Motor neuron (in vitro differentiated cells): ENCODE results near the gene THOC1. TPM values are rescaled to one million over a fixed set of nuclear protein-coding genes. Genes with fewer than 3 reads are reported as not detected.
"Not testable (repeated sequence)": the region's sequence is repeated elsewhere in the genome, so short reads cannot be mapped to it uniquely, and the experiment has no call there.

Source experiments
- ATAC-seq, 8 experiments: fragments of 200-7000 bp; cut with Tn5 transposase; replicated peaks in 6 of 8; 2 replicates each; pipeline ENCODE4 v1.8.0; 2021; ENCODE audit warnings: mild to moderate bottlenecking in 8 of 8, moderate library complexity in 8 of 8
- H3K27ac ChIP-seq, 2 donors: fragments of 250-450 bp; sonication (Bioruptor Pico); 2 replicates each; pipeline ENCODE4 v1.9.0; 2021; ENCODE audit warnings: antibody characterized with exemption in 2 of 2, mild to moderate bottlenecking in 2 of 2, moderate library complexity in 1 of 2
- H3K4me1 ChIP-seq, 2 donors: fragments of 250-450 bp; sonication (Bioruptor Pico); replicated peaks in 1 of 2; 2 replicates each; pipeline ENCODE4 v1.6.1; 2021; ENCODE audit warnings: antibody characterized with exemption in 2 of 2, mild to moderate bottlenecking in 2 of 2, moderate library complexity in 1 of 2
- H3K4me3 ChIP-seq, 5 donors: fragments of 250-450 bp; sonication (Bioruptor Pico); 2 replicates each; pipeline ENCODE4 v1.9.0; 2021; ENCODE audit warnings: antibody characterized with exemption in 5 of 5, mild to moderate bottlenecking in 5 of 5, moderate library complexity in 4 of 5
- WGBS, 10 experiments: fragments of 450-650 bp; shearing (Covaris generic); methylation state at CpG; one replicate each; pipeline ENCODE4 v1.0.0; 2022; 5-methylcytosine and 5-hydroxymethylcytosine counted together
- in situ Hi-C, 9 experiments: fragments of 400-800 bp; cut with MboI; loops; one replicate each; pipeline ENCODE4 v1.15.0; 2021; ENCODE audit warnings: low sequenced_read_pairs in 9 of 9, low pct_unique_long_range_greater_than_20kb in 2 of 9; ENCODE audit not compliant: unreplicated experiment in 9 of 9
- total RNA-seq, 8 experiments: library from RNA; unstranded; fragments of 300-600 nt; gene quantifications; 2 replicates each; pipeline versions ENCODE4 v1.2.3 to v1.2.4, GENCODE V29; 2022

THOC1 gene
- total RNA-seq, 8 experiments from 2014 or later = 22.3 to 159 (median 54.4) TPM

- in situ Hi-C loops = no loop called here
- H3K27ac ChIP-seq = no peak overlapping the region
- WGBS, 10 experiments = 25 to 100% (median 91%) methylated on average over 1 to 2 of the region's 2 CpGs; no CpG with 5 or more reads in 4 of the 10 experiments
- H3K4me1 ChIP-seq = no peaks in the 10 kb centered on the region
- H3K4me3 ChIP-seq = no peak overlapping the region
- ATAC-seq = no peak
Measured at GRCh38 chr18:297936-298335, 30.1 kb upstream of the THOC1 start.

DNA sequence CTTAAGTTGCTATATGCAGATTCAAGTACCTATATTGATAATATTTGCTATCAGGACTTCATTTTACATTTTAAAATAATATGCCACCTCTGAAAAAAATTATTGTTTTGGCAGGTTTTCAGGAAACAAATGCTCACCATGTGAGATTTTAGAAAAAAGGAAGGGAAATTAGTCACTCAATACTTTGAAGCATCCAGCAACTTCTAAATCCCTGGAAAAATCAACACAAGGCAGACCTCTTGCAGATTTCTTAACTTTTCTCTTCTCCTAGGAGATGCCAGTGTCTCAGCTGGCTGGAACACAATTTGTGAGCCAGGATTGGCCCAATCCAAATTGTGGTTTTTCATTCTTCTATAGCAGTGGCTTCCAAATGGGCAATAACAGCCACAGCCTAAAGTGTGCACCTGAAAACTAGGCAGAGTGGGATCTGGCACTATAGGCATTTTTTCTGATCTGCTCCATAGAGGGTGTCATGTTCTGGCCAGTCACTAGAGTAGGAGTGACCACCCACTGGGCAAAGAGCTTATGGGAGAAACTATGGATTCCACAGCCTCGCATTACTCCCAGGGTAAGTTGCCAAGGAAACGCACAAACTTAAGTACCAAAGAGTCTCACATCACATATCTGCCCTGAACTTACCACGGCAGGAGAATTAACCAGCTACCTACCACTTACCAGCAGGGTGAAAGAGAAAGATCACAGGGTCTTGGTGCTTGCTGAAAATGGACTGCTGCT is 28.1 kb upstream of the THOC1 start:
- Histone ChIP-seq H3K4me3 (no peak overlapping the region), H3K27ac (no peak overlapping the region), H3K4me1 (no peaks in the 10 kb centered on the region)
- no peak for ATAC-seq
- in situ Hi-C loops = no loop called here
- WGBS, 10 experiments = 0 to 100% (median 74%) methylated on average over 1 to 3 of the region's 3 CpGs; no CpG with 5 or more reads in 5 of the 10 experiments

GRCh38 chr18:294566-294965 is 26.7 kb upstream of the THOC1 start:
- in situ Hi-C loops = no loop called here

GRCh38 chr18:293536-293935 is 25.7 kb upstream of the THOC1 start:
- ATAC-seq = peak in 3 of 8 experiments; percentile 23 to 71 (median 58)
- in situ Hi-C loops = no loop called here
- no peak overlapping the region for H3K4me3 ChIP-seq
- WGBS, 10 experiments = 33 to 100% (median 71%) methylated on average over 1 to 4 of the region's 4 CpGs; no CpG with 5 or more reads in 2 of the 10 experiments
- no peaks in the 10 kb centered on the region for H3K4me1 ChIP-seq
- no peak overlapping the region for H3K27ac ChIP-seq

More at GRCh38 chr18:294566-294965, 26.7 kb upstream of the THOC1 start:
- no peak for ATAC-seq
- H3K4me1 ChIP-seq = no peaks in the 10 kb centered on the region
- WGBS, 10 experiments = 13 to 76% (median 55%) methylated on average over 2 to 3 of the region's 3 CpGs; no CpG with 5 or more reads in 1 of the 10 experiments
- H3K4me3 ChIP-seq = no peak overlapping the region
- no peak overlapping the region for H3K27ac ChIP-seq

- no peaks in the 10 kb centered on the region for H3K4me1 ChIP-seq
- no peak for ATAC-seq
- in situ Hi-C loops = no loop called here
- H3K27ac ChIP-seq = no peak overlapping the region
- 17 to 93% (median 67%) methylated on average over 2 to 3 of the region's 3 CpGs; no CpG with 5 or more reads in 1 of the 10 experiments for WGBS, 10 experiments
- no peak overlapping the region for H3K4me3 ChIP-seq
Measured at GRCh38 chr18:292271-292670, 24.4 kb upstream of the THOC1 start.

GRCh38 chr18:289970-290369 is 22.1 kb upstream of the THOC1 start:
- WGBS, 10 experiments = 93% methylated on average over 3 of the region's 4 CpGs; no CpG with 5 or more reads in 9 of the 10 experiments
- not testable (repeated sequence) for H3K4me3 ChIP-seq, H3K27ac ChIP-seq, H3K4me1 ChIP-seq, ATAC-seq
- in situ Hi-C loops = loop anchor here in 2 of 9 experiments (10.0 kb wide), 1 partner anchor 325 kb away; no protein-coding TSS in a partner anchor

- H3K27ac ChIP-seq = no peak overlapping the region
- no peak for ATAC-seq
- H3K4me3 ChIP-seq = no peak overlapping the region
- no peaks in the 10 kb centered on the region for H3K4me1 ChIP-seq
- WGBS, 10 experiments = 70 to 100% (median 94%) methylated on average over 1 of the region's 1 CpG; no CpG with 5 or more reads in 4 of the 10 experiments
- in situ Hi-C loops = loop anchor here in 2 of 9 experiments (10.0 kb wide), 1 partner anchor 326 kb away; no protein-coding TSS in a partner anchor
Measured at GRCh38 chr18:289026-289425, 21.2 kb upstream of the THOC1 start.

DNA sequence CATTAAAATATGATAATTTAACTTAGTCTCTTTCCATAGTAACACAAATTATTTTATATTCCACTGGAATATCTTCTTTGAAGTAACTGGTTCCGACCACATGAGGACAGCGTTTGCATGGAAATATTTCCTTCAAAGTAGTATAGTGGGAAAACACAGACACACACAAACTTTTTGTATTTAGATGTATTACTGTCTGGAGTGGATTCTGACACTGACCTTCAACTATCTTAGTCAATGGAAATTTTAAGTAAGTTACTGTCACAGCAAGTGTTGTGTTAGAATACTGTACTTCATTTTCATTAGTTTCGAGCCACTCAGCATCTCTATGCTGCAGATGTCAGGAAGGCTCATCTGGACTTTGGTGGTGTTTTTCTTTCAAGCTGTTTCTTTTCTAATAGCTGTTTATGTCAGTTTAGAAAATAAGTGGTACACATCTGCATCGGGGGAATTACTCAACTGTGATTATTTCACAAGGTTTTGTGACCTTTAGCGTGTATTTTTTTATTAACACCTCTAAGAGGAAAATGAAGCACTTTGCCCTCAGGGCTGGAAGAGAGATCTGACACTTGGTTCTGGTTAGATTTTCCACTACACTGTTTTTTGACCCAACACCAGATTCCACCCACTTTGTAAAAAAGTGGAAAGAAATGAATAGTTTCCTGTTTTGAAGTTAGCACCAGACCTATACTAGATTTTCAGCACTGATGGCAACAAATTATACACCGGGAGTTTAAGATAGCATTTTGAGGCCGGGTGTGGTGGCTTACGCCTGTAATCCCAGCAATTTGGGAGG is 18.9 kb upstream of the THOC1 start:
- H3K4me1 ChIP-seq = no peaks in the 10 kb centered on the region
- H3K4me3 ChIP-seq = no peak overlapping the region
- WGBS, 10 experiments = 17 to 100% (median 67%) methylated on average over 1 to 8 of the region's 8 CpGs
- no peak overlapping the region for H3K27ac ChIP-seq
- peak in 5 of 8 experiments; percentile 32 to 54 (median 41) for ATAC-seq
- in situ Hi-C loops = loop anchor here in 2 of 9 experiments (10.0 kb wide), 1 partner anchor 328 kb away; no protein-coding TSS in a partner anchor

DNA sequence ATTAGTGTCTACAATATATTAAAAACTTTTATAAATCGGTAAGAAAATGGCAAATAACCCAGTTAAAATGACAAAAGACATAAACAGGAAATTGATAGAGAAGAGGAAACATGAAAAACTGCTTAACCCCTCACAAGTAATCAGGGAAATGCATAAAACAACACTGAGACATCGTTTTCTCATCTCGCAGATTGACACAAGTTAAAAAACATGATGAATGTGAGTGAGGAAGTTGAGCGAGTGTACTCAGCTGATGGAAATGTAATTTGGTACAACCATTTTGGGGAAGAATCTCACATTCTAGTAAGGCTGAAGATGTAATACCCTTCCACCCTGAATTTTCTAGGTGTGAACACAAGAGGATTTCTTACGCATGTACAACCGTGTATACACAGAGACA is 18.0 kb upstream of the THOC1 start:
- no peaks in the 10 kb centered on the region for H3K4me1 ChIP-seq
- 69 to 96% (median 88%) methylated on average over 2 to 6 of the region's 6 CpGs for WGBS, 10 experiments
- no peak overlapping the region for H3K27ac ChIP-seq
- ATAC-seq = no peak
- H3K4me3 ChIP-seq = no peak overlapping the region
- in situ Hi-C loops = loop anchor here in 2 of 9 experiments (10.0 kb wide), 1 partner anchor 329 kb away; no protein-coding TSS in a partner anchor

DNA sequence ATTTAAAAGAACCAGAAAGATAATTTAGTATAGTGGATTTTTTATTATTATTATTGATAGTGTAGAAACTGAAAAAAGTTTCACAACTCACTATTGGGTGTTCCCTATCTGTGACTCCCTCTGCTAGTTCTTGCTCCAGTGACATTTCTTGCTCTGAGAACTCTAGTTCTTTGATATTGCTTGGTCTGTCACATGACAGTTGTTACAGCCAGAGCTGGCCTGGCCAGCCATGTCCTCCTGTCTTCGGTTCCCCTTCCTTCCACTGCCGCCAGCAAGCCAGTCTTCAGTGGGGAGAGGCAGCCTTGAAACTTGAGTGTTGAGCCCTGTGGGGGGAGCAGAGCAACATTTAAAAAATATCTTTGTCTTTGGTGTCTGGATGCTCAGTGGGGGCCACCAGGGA is 7.6 kb upstream of the THOC1 start:
- no peak for ATAC-seq
- Histone ChIP-seq H3K27ac (no peak overlapping the region), H3K4me3 (no peak overlapping the region), H3K4me1 (no peaks in the 10 kb centered on the region)
- 40 to 100% (median 94%) methylated on average over 1 to 2 of the region's 2 CpGs; no CpG with 5 or more reads in 2 of the 10 experiments for WGBS, 10 experiments
- in situ Hi-C loops = no loop called here

GRCh38 chr18:274313-274712 is 6.5 kb upstream of the THOC1 start:
- ATAC-seq = no peak
- H3K4me1 ChIP-seq = peaks cover 0 to 4% of the 10 kb centered on the region in 2 donors
- H3K4me3 ChIP-seq = no peak overlapping the region
- in situ Hi-C loops = no loop called here
- H3K27ac ChIP-seq = no peak overlapping the region
- 78 to 100% (median 90%) methylated on average over 1 to 6 of the region's 8 CpGs; no CpG with 5 or more reads in 1 of the 10 experiments for WGBS, 10 experiments

- 90 to 100% (median 98%) methylated on average over 2 to 3 of the region's 3 CpGs; no CpG with 5 or more reads in 2 of the 10 experiments for WGBS, 10 experiments
- peaks cover 5 to 11% of the 10 kb centered on the region in 2 donors for H3K4me1 ChIP-seq
- no peak for ATAC-seq
- no peak overlapping the region for H3K4me3 ChIP-seq
- in situ Hi-C loops = no loop called here
- H3K27ac ChIP-seq = no peak overlapping the region
Measured at GRCh38 chr18:273525-273924, 5.7 kb upstream of the THOC1 start.

DNA sequence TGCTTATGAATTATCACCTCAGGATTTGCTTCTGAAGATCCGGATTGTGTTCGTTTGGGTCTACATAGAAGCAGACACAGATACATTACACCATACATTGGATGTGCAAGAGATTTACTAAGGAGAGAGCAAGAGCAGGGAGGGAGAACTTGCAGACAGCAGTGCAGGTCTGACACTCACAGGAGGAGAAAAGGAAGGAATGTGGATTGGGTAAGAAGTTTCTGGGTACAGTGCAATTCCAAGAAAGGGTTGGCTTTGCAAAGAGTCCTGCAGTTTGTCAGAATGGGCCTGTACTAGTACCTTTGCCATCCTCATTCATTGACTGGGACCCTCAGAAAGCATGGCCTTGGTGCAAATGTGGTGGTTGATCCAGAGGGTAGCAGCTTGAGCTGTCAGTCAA is 4.8 kb upstream of the THOC1 start:
- ATAC-seq = no peak
- H3K4me1 ChIP-seq = peaks cover 5 to 11% of the 10 kb centered on the region in 2 donors
- in situ Hi-C loops = no loop called here
- WGBS, 10 experiments = 83 to 100% (median 93%) methylated on average over 1 to 2 of the region's 2 CpGs; no CpG with 5 or more reads in 5 of the 10 experiments
- no peak overlapping the region for H3K4me3 ChIP-seq
- no peak overlapping the region for H3K27ac ChIP-seq
